Astrocyte of the hippocampus (primary cell): ENCODE results near the gene RASA3.
A peak's percentile ranks its signal among the peaks of the same experiment; 100 is the strongest.

ENCODE experiments used
- DNase-seq: peaks from one replicate; pipeline ENCODE4 v3.0.0; 2011; ENCODE audit warnings: low read depth, low spot score

The RASA3 gene

GRCh38 chr13:113954046-113954835, 178.2 kb downstream of the RASA3 start:
- DNase-seq: no peak

DNA sequence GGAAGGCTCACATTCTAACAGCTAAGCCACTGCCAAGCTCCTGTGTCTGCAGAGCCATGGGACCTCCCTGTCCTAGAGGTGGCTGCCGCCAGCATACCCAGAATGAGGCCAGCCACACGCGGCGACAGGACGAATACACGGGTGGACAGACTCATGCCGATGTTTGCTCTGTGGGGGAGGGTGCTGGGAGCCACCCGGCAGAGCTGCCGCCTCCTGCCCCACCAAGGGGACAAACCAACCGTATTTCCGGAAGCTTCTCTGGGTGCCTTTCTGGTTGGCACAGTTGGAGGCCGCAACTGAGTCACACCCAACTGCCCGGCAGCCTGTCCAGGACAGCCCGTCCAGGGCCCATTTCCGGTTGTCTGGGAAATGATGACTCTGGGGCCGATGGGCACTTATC, 178.9 kb downstream of the RASA3 start:
- DNase-seq: no peak

- DNase-seq: no peak
These were observed 179.4 kb downstream of the RASA3 start for GRCh38 chr13:113952983-113953520.

- DNase-seq: no peak
These were observed 180.1 kb downstream of the RASA3 start for GRCh38 chr13:113952151-113952982.

- DNase-seq: peak; percentile 82
These were observed 181.0 kb downstream of the RASA3 start for GRCh38 chr13:113951246-113951999.

GRCh38 chr13:113950451-113951245, 181.8 kb downstream of the RASA3 start:
- no peak for DNase-seq

GRCh38 chr13:113949546-113949945, 182.9 kb downstream of the RASA3 start:
- DNase-seq: no peak

DNA sequence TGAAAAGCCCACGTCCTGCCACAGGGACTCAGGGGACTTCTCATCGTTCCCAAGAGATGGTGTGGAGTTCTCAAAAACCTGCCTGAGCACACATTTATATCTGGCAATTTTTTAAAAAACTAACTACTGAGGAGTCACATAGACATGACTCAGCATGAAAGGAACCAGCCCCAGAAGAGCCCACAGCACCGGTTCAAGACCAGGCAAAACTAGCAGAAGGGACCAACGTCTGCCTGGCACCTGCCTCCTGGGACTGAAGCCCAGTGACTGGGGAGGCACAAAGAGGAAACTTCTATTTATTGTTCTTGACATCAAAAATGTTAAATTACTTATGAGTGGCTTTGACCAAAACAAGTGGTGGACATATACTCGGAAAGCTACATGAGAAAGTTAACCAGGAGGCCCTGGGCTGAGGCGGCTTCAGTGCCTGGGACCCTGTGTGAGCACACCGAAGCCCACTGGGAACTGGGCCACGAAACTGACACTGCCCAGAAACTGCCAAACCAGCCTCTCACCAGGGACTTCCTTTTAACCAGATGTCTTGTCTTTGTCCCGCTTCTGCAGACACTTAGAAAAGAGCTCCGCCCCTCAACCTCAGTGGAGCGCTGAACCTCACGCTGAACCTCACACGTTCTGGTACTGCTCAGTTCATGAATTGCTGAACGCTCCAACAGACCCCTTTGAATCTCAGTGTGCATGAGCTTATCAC, 184.2 kb downstream of the RASA3 start:
- no peak for DNase-seq

- peak; percentile 56 for DNase-seq
These were observed 185.0 kb downstream of the RASA3 start for GRCh38 chr13:113947311-113948033.

DNA sequence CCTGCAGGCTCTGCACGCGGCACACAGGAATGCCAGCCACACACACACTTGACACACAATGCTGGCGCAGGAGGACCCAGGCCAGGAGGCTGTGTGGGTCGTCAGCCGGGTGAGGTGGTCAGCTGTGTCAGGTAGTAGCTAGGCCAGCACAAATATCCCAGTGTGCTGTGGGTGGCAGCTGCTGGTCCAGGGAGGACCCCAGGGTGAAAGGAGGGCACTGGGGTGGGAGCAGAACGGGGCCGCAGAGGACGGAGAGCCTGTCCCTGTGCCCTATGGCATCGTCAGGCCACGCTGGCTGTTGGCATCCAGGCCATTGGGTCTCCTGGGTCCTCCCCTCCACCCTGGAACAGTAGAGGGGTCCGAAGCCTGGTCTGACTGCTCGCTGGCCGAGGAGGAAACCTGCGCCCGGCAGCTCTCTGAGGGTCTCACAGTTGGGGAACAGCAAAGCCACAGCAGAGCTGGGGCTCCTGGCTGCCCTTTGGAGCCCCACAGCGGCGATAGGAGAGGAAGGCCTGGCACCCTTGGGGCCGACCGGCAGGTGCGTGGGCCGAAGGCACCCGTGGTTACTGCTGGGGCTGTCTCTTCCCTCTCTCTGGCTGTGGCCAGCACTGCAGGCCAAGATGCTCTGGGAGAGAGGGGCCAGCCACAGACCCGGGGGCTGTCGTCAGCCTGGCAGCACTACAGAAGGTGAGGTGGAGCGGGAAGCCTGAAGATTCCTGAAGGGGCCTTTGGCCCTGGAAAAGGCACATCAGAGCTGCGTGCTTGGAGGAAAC, 185.8 kb downstream of the RASA3 start:
- no peak for DNase-seq

- DNase-seq: no peak
These were observed 186.5 kb downstream of the RASA3 start for GRCh38 chr13:113945857-113946408.

- DNase-seq: no peak
These were observed 188.4 kb downstream of the RASA3 start for GRCh38 chr13:113943821-113944565.

- no peak for DNase-seq
These were observed 189.8 kb downstream of the RASA3 start for GRCh38 chr13:113942591-113943103.

DNA sequence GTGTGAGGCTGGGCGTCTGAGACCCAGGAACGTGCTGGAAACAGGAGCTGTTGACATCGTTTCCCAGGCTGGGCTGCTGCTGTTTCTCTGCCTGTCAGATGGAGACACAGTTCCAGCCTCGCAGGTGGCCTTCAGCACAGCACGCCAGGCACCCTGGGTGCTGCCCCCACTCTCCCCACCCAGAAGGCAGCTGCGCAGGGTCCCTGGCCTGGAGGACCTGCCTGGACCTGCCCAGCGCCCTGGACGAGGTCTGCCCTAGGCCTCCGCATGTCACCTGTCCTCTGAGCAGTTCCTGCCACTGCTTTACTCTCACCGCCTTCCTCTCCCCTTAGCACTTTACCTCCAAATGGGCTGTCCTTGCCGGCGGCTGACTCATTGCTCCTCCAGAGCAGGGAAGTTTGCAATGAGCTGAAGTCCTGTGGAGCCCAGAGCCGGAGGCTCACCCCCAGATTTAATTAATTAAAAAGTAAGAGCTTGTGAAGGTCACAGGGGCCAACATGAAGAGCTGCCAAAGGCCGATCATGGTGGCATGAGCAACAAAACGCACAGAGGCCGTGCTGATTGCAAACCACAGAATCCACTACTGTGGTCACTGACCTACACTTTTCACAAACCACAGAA, 190.7 kb downstream of the RASA3 start:
- DNase-seq: peak; percentile 76

DNA sequence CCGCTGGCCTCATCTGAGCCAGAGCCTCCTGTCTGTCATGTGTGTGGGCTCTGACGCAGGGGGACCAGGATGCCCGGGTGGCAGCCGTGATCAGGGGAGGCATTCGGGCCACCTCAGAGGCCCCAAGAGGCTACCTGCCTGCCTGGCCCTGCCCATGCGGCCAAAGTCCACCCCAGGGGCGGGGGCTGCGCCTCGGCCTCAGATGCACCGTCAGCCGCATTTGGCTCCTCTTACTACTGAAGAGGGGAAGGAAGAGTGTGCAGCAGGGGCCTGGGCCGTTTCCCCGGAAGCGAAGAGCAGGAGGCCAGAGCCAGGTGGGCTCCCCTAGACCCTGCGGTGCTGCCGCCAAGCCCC, 192.5 kb downstream of the RASA3 start:
- no peak for DNase-seq

DNA sequence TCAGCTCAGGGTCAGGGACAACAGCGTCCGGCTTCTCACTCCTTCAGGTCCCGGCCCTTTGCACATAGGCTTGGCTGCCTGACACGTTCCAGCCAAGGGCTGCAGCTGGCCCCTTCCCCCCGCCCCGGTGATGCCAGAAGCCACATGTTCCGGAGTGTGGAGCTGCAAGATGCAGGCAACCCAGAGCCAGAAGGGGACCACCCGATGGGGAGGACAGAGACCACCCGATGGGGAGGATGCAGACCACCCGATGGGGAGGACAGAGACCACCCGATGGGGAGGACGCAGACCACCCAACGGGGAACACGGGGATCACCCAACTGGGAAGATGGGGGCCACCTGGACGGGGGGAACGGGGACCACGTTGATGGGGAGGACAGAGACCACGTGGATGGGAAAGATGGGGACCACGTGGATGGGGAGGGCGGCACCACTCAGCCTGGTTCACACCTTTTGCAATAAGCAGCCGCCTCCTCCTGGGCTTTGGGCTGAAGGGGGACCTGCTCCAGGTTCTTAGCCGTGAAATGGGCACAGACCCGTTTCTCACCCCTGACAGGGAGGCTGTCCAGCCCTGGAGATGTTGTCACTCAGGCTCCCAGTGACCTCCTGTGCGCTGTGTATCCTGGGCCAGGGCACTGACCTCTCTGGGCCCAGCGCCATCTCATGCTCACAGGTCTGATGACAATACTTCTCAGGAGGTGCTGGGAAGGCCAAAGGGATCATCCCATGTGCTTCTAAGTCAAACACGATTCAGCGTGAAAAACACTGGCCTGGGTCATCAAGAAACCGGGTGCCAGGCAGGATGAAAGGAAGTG, 193.1 kb downstream of the RASA3 start:
- DNase-seq: no peak
